Nephron (organoid): ENCODE results near the gene IRX3.

ENCODE experiments used
- H3K27ac Mint-ChIP-seq, 3 experiments: 2 replicates each; pipeline ENCODE4 v1.8.0; 2020; ENCODE audit warnings: mixed read lengths in 3 of 3, mild to moderate bottlenecking in 2 of 3, moderate library complexity in 1 of 3
- H3K27me3 Mint-ChIP-seq: 2 replicates; pipeline ENCODE4 v1.8.0; 2021; ENCODE audit warnings: low read depth, mild to moderate bottlenecking, moderate library complexity, mixed read lengths
- H3K36me3 Mint-ChIP-seq: 2 replicates; pipeline ENCODE4 v1.8.0; 2020; ENCODE audit warnings: low read depth, mixed read lengths
- H3K4me1 Mint-ChIP-seq: 2 replicates; pipeline ENCODE4 v1.8.0; 2020; ENCODE audit warnings: mixed read lengths
- H3K4me3 Mint-ChIP-seq, 3 experiments: 2 replicates each; pipeline ENCODE4 v1.8.0; 2020; ENCODE audit warnings: mild to moderate bottlenecking in 3 of 3, mixed read lengths in 3 of 3, moderate library complexity in 2 of 3
- H3K9me3 Mint-ChIP-seq: 2 replicates; pipeline ENCODE4 v1.8.0; 2020; ENCODE audit warnings: mixed read lengths
- TF ChIP-seq, protein P1 (sequence below), 3 experiments: fragments of 200-600 bp; sonication (generic); IDR thresholded peaks; one replicate each; pipeline ENCODE4 v1.5.0; 2021; ENCODE audit warnings: antibody characterized with exemption in 3 of 3; ENCODE audit not compliant: unreplicated experiment in 3 of 3

IRX3 gene

DNA sequence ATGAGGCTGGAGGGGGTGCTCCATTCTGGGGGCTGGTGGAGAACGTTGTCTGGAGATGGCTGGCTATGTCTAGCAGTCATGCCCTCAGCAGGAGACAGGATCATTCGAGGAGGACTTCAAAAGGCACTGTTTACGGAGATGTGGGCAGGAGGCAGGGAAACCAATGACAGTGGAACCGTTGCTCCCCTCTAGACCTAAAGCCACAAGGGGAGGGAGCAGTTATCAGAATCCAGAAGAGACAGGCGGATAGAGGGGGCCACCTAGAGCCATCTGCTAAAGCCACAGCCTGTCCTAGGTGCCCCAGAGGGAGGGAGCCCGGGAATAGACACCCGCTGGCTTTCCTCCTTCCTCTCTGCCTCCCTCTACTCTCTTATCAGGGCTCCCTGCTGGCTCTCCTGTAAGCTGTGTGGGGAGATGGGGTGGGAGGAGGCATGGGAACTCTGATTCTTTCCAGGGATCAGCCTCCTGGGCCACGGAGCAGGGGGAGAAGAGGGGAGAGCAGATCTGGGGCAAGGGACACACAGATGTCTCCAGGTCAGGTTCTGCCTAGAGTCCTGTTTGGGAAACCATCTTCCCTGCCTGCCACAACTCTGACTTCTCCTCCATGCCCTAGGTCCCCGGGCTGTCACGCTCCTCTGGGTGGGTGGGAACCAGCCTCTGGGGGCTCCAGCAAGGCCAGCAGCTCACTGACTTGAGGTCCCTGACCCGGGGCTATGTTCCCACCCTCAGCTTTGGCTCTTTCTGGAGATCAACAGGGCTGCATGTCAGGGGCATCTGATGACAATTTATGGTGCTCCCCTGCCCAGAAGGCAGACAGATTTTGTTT lies 42.3 kb downstream of the IRX3 start:
- Mint-ChIP-seq H3K9me3 (peaks cover 2% of the 10 kb centered on the region), H3K4me1 (peaks cover 26% of the 10 kb centered on the region), H3K36me3 (no peaks in the 10 kb centered on the region), H3K27me3 (peaks cover 40% of the 10 kb centered on the region), H3K4me3 (no peak overlapping the region), H3K27ac (no peak overlapping the region)
- TF ChIP-seq, protein P1, sequence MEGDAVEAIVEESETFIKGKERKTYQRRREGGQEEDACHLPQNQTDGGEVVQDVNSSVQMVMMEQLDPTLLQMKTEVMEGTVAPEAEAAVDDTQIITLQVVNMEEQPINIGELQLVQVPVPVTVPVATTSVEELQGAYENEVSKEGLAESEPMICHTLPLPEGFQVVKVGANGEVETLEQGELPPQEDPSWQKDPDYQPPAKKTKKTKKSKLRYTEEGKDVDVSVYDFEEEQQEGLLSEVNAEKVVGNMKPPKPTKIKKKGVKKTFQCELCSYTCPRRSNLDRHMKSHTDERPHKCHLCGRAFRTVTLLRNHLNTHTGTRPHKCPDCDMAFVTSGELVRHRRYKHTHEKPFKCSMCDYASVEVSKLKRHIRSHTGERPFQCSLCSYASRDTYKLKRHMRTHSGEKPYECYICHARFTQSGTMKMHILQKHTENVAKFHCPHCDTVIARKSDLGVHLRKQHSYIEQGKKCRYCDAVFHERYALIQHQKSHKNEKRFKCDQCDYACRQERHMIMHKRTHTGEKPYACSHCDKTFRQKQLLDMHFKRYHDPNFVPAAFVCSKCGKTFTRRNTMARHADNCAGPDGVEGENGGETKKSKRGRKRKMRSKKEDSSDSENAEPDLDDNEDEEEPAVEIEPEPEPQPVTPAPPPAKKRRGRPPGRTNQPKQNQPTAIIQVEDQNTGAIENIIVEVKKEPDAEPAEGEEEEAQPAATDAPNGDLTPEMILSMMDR (IDR thresholded peaks at IDR 0.05; ENCODE audit: unreplicated experiment in 3 of 3), result no peak

DNA sequence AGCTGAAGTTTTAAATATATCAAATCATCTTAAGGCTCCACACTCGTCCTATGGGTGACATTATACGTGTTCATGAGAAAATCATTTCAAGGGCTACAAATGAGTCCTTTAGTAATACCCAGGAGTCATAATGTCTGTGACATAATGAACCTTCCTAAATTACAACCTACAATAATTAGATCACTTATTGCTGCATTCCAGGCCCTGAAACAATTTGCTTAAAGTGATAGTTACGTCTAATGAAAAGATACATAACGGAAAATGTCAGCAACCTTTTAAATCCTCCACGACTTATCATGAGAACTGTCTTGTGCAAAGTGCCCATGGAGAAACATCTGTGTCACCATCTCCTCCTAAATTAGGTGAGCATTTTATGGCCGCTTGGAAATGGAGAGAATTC lies 43.4 kb downstream of the IRX3 start:
- Mint-ChIP-seq H3K4me3 (no peak overlapping the region), H3K27ac (no peak overlapping the region), H3K36me3 (no peaks in the 10 kb centered on the region), H3K27me3 (peaks cover 35% of the 10 kb centered on the region), H3K4me1 (peaks cover 26% of the 10 kb centered on the region), H3K9me3 (peaks cover 2% of the 10 kb centered on the region)
- TF ChIP-seq, protein P1 (IDR thresholded peaks at IDR 0.05; ENCODE audit: unreplicated experiment in 3 of 3), result no peak

DNA sequence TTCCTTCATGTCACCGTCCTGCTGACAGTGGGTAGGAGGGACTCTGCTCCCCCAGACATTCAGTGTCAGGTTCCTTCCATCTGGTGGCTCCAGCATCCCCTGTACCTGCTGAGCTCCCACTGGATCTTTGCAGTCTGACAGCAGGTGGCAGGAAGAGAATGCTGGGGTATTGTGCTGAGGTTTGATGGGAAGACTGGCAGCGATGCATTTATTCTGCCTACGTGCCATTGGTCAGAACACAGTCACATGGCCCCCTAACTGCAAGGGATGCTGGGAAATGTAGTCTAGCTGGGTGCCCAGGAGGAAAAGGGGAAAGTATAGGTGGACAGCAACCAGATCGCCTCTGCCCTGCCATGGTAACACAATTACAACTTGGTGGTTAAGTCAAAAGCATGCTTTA lies 44.4 kb downstream of the IRX3 start:
- no peak overlapping the region for H3K4me3 Mint-ChIP-seq
- TF ChIP-seq, protein P1 (IDR thresholded peaks at IDR 0.05; ENCODE audit: unreplicated experiment in 3 of 3), result no peak
- H3K9me3 Mint-ChIP-seq, result peaks cover 2% of the 10 kb centered on the region
- no peak overlapping the region for H3K27ac Mint-ChIP-seq
- H3K4me1 Mint-ChIP-seq, result peaks cover 26% of the 10 kb centered on the region
- peaks cover 35% of the 10 kb centered on the region for H3K27me3 Mint-ChIP-seq
- H3K36me3 Mint-ChIP-seq, result no peaks in the 10 kb centered on the region

DNA sequence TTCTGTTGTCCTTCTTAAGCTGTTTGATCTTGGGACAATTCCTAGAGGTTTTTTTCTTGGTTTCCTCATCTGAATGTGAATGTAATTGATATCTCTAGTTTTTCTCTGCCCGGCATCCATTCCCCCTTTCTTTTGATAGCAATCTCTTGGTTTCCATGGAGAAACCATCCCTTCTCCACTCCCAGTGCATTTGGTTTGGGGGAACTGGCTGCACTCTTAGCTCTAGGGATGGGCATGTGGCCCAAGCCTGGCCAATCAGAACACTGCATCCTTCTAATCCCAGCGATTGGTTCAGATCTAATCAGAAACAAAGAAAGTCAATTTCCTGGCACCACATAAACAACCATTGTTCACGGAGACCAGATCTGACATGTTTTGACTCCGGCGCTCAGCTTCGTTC lies 45.1 kb downstream of the IRX3 start:
- Mint-ChIP-seq H3K9me3 (peaks cover 2% of the 10 kb centered on the region), H3K36me3 (no peaks in the 10 kb centered on the region), H3K27ac (no peak overlapping the region), H3K4me1 (peaks cover 26% of the 10 kb centered on the region), H3K27me3 (peaks cover 35% of the 10 kb centered on the region), H3K4me3 (no peak overlapping the region)
- TF ChIP-seq, protein P1 (IDR thresholded peaks at IDR 0.05; ENCODE audit: unreplicated experiment in 3 of 3), result no peak

DNA sequence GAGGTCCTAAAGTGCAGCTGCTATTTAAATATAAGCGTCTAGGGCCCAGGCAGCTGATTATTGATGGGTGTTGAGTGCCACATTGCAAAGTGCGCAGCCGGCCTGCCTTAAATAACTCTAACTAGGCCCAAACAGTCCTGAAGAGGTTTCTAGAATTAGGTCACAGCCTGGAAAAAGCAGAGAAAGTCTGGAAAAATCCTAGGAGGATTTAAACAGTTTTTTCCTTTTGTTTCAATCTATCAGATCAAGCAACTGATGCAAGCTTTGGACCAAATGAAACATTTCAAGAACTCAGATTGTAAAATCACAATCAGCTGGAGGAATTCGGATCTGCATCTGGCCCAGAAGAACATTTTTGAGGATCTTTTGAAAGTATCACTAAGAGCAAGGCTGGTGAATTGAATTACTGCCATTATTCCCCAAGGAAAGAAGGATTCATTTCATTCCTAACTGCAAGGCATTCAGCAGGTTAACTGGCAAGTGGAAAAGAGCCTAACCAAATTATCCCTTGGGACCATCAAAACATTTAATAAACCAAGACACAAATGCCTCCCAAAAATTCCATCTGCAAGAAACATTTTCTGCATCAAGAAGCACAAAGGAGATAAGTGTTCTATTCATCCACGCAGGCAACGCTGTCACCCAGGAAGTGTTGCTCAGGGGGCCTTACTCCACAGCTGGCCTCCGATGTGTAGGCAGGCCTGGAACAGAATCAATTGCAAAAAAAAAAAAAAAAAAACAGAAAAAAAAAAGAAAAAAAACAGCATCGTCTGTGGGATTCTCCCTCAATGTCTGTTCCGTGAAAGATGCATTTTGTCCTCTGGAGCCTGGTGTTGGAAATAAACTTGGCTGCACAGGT lies 46.1 kb downstream of the IRX3 start:
- TF ChIP-seq, protein P1 (IDR thresholded peaks at IDR 0.05; ENCODE audit: unreplicated experiment in 3 of 3), result no peak
- H3K36me3 Mint-ChIP-seq, result no peaks in the 10 kb centered on the region
- H3K9me3 Mint-ChIP-seq, result peaks cover 2% of the 10 kb centered on the region
- no peak overlapping the region for H3K4me3 Mint-ChIP-seq
- peaks cover 26% of the 10 kb centered on the region for H3K4me1 Mint-ChIP-seq
- H3K27me3 Mint-ChIP-seq, result peaks cover 35% of the 10 kb centered on the region
- no peak overlapping the region for H3K27ac Mint-ChIP-seq
